ENCODE measurements around the gene PRUNE1.

- TF ChIP-seq ZFP30 (CRISPR knock-in tag; IDR thresholded peaks at IDR 0.05), result no peak
- no peak for TF ChIP-seq TOX (CRISPR knock-in tag; IDR thresholded peaks at IDR 0.05; ENCODE audit: borderline replicate concordance)
- no peak for TF ChIP-seq OSR1 (CRISPR knock-in tag; IDR thresholded peaks at IDR 0.05)
- no peak for TF ChIP-seq RARB (CRISPR knock-in tag; IDR thresholded peaks at IDR 0.05)
- no peak for TF ChIP-seq TSHZ2 (CRISPR knock-in tag; IDR thresholded peaks at IDR 0.05)
- no peak for TF ChIP-seq CSDC2 (CRISPR knock-in tag; IDR thresholded peaks at IDR 0.05)
- TF ChIP-seq ZNF565 (CRISPR knock-in tag; conservative IDR thresholded peaks at IDR 0.05; ENCODE audit: low read depth), result no peak
- no peak for TF ChIP-seq ARNTL (CRISPR knock-in tag; IDR thresholded peaks at IDR 0.05; ENCODE audit: borderline replicate concordance, low read depth)
- TF ChIP-seq, protein P1, sequence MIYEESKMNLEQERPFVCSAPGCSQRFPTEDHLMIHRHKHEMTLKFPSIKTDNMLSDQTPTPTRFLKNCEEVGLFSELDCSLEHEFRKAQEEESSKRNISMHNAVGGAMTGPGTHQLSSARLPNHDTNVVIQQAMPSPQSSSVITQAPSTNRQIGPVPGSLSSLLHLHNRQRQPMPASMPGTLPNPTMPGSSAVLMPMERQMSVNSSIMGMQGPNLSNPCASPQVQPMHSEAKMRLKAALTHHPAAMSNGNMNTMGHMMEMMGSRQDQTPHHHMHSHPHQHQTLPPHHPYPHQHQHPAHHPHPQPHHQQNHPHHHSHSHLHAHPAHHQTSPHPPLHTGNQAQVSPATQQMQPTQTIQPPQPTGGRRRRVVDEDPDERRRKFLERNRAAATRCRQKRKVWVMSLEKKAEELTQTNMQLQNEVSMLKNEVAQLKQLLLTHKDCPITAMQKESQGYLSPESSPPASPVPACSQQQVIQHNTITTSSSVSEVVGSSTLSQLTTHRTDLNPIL (CRISPR knock-in tag; IDR thresholded peaks at IDR 0.05; ENCODE audit: low read depth), result no peak
- no peak for TF ChIP-seq ZNF70 (CRISPR knock-in tag; IDR thresholded peaks at IDR 0.05)
- TF ChIP-seq, protein P2, sequence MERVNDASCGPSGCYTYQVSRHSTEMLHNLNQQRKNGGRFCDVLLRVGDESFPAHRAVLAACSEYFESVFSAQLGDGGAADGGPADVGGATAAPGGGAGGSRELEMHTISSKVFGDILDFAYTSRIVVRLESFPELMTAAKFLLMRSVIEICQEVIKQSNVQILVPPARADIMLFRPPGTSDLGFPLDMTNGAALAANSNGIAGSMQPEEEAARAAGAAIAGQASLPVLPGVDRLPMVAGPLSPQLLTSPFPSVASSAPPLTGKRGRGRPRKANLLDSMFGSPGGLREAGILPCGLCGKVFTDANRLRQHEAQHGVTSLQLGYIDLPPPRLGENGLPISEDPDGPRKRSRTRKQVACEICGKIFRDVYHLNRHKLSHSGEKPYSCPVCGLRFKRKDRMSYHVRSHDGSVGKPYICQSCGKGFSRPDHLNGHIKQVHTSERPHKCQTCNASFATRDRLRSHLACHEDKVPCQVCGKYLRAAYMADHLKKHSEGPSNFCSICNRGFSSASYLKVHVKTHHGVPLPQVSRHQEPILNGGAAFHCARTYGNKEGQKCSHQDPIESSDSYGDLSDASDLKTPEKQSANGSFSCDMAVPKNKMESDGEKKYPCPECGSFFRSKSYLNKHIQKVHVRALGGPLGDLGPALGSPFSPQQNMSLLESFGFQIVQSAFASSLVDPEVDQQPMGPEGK (CRISPR knock-in tag; IDR thresholded peaks at IDR 0.05; ENCODE audit: borderline replicate concordance), result no peak
- TF ChIP-seq POU6F1 (CRISPR knock-in tag; IDR thresholded peaks at IDR 0.05; ENCODE audit: borderline replicate concordance, low read depth), result no peak
These were observed 27.0 kb upstream of the PRUNE1 start for GRCh38 chr1:150981177-150981804.

All from SK-N-SH treated with all-trans-retinoic acid at 6 μM for 48 hours (cell line).